NCI-H748 (cell line): Measurements from ENCODE around the gene ZBTB20.

Experiments used
- DNase-seq: peaks from one replicate; lab custom pipeline; 2025; ENCODE audit not compliant: unreplicated experiment; lab: John Stamatoyannopoulos, UW

Gene ZBTB20

GRCh38 chr3:114877378-114878113 is 269.5 kb downstream of the ZBTB20 start:
- DNase-seq, result no peak

- DNase-seq, result no peak
Observed at GRCh38 chr3:114874522-114874971, 272.5 kb downstream of the ZBTB20 start.

GRCh38 chr3:114873591-114873990 is 273.5 kb downstream of the ZBTB20 start:
- no peak for DNase-seq

GRCh38 chr3:114872588-114872987 is 274.5 kb downstream of the ZBTB20 start:
- no peak for DNase-seq

- no peak for DNase-seq
Observed at GRCh38 chr3:114872050-114872449, 275.0 kb downstream of the ZBTB20 start.

- no peak for DNase-seq
Observed at GRCh38 chr3:114867835-114868503, 279.1 kb downstream of the ZBTB20 start.

GRCh38 chr3:114867359-114867758 is 279.7 kb downstream of the ZBTB20 start:
- DNase-seq, result no peak

GRCh38 chr3:114866430-114866829 is 280.7 kb downstream of the ZBTB20 start:
- DNase-seq, result no peak

GRCh38 chr3:114864970-114865369 is 282.1 kb downstream of the ZBTB20 start:
- DNase-seq, result no peak

- no peak for DNase-seq
Observed at GRCh38 chr3:114863848-114864247, 283.2 kb downstream of the ZBTB20 start.

GRCh38 chr3:114861666-114862065 is 285.4 kb downstream of the ZBTB20 start:
- DNase-seq, result no peak

GRCh38 chr3:114860531-114860930 is 286.6 kb downstream of the ZBTB20 start:
- DNase-seq, result no peak

- DNase-seq, result peak; percentile 50
Observed at GRCh38 chr3:114858329-114858728, 288.8 kb downstream of the ZBTB20 start.

GRCh38 chr3:114857299-114857701 is 289.8 kb downstream of the ZBTB20 start:
- peak; percentile 4 for DNase-seq

GRCh38 chr3:114856835-114857234 is 290.3 kb downstream of the ZBTB20 start:
- no peak for DNase-seq

- no peak for DNase-seq
Observed at GRCh38 chr3:114855839-114856238, 291.2 kb downstream of the ZBTB20 start.

GRCh38 chr3:114852966-114853365 is 294.1 kb downstream of the ZBTB20 start:
- no peak for DNase-seq

- DNase-seq, result no peak
Observed at GRCh38 chr3:114850898-114851297, 296.2 kb downstream of the ZBTB20 start.

GRCh38 chr3:114848643-114849350 is 298.3 kb downstream of the ZBTB20 start:
- DNase-seq, result no peak

- DNase-seq, result peak; percentile 31
Observed at GRCh38 chr3:114848082-114848481, 299.0 kb downstream of the ZBTB20 start.

GRCh38 chr3:114847564-114847963 is 299.5 kb downstream of the ZBTB20 start:
- no peak for DNase-seq

- no peak for DNase-seq
Observed at GRCh38 chr3:114846779-114847178, 300.3 kb downstream of the ZBTB20 start.
